Measurements from ENCODE around the gene RELCH. TPM values are rescaled to one million over a fixed set of nuclear protein-coding genes. Genes with fewer than 3 reads are reported as not detected.
A peak's percentile ranks its signal among the peaks of the same experiment; 100 is the strongest.

The RELCH gene
- total RNA-seq, 1 donor from 2014 or later, result 26.6 TPM

DNA sequence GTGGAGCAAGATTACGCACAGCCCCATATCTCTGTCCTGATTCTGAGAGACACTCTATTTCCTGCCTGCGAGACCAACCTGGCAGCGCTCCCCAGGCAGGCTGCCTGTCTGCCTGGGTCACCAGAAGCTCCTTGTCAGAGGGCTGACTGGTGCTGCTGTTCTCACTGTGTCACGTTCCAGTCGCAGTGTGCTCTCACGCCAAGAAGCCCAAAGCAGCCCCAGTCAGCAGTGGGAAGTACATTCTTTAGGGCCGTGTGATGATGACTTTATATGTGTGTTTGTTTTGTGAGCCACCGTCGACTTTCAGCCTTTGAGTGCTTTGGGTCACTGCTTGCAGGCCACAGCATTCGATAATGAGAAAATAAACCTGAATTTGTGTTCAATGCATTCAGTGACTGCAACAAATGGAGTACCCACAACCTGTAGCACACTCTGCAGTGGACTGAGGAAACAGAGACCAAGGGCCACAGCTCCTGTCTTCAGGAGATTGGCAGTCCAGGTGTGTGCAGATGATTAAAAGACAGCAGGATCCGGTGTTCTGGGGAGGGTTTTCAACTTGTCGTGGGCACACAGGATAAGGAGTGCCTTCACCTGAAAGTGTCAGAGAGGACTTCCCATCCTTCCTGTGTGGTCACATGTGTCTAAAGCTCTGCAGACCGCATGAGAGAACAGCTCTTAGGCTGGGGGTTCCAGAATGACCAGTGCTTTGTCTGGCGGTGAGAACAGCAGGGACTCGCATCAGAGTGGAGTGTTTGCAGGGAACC, 142.8 kb downstream of the RELCH start:
- H3K4me1 ChIP-seq (ENCODE audit: insufficient read depth, low read length), result peaks cover 35% of the 10 kb centered on the region
- peak; percentile 23 for FAIRE-seq
- H3K36me3 ChIP-seq (ENCODE audit: insufficient read depth, low read length), result no peaks in the 10 kb centered on the region
- Mint-ChIP-seq H3K4me3 (ENCODE audit: unreplicated experiment) (no peak overlapping the region), H3K27me3 (ENCODE audit: low read depth, unreplicated experiment) (peaks cover 22% of the 10 kb centered on the region), H3K27ac (ENCODE audit: unreplicated experiment) (peak overlapping the region; percentile 76), H3K4me1 (ENCODE audit: low read depth, unreplicated experiment) (peaks cover 13% of the 10 kb centered on the region), H3K36me3 (ENCODE audit: low read depth, unreplicated experiment) (no peaks in the 10 kb centered on the region), H3K9me3 (ENCODE audit: unreplicated experiment) (peaks cover 4% of the 10 kb centered on the region)
- H3K9ac ChIP-seq (ENCODE audit: low read length), result peak overlapping the region; percentile 14
- no peaks in the 10 kb centered on the region for H3K79me2 ChIP-seq (ENCODE audit: insufficient read depth, low read length)
- H3K27me3 ChIP-seq (ENCODE audit: insufficient read depth, low read length), result peaks cover 36% of the 10 kb centered on the region
- H3K4me3 ChIP-seq (ENCODE audit: insufficient read depth, low read depth, low read length), result no peak overlapping the region
- H3K4me2 ChIP-seq (ENCODE audit: low read length), result peak overlapping the region; percentile 70
- TF ChIP-seq EZH2 (IDR thresholded peaks at IDR 0.05; ENCODE audit: insufficient read depth, low read length), result no peak
- TF ChIP-seq, protein P1, sequence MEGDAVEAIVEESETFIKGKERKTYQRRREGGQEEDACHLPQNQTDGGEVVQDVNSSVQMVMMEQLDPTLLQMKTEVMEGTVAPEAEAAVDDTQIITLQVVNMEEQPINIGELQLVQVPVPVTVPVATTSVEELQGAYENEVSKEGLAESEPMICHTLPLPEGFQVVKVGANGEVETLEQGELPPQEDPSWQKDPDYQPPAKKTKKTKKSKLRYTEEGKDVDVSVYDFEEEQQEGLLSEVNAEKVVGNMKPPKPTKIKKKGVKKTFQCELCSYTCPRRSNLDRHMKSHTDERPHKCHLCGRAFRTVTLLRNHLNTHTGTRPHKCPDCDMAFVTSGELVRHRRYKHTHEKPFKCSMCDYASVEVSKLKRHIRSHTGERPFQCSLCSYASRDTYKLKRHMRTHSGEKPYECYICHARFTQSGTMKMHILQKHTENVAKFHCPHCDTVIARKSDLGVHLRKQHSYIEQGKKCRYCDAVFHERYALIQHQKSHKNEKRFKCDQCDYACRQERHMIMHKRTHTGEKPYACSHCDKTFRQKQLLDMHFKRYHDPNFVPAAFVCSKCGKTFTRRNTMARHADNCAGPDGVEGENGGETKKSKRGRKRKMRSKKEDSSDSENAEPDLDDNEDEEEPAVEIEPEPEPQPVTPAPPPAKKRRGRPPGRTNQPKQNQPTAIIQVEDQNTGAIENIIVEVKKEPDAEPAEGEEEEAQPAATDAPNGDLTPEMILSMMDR (IDR thresholded peaks at IDR 0.05; ENCODE audit: insufficient read depth, low read depth, low read length), result no peak
- peak; percentile 78 for DNase-seq (ENCODE audit: low read depth)
- no peaks in the 10 kb centered on the region for H4K20me1 ChIP-seq (ENCODE audit: insufficient read depth, low read length)
- no peak overlapping the region for H3K27ac ChIP-seq (ENCODE audit: low read depth, low read length)
- no peak overlapping the region for H2AFZ ChIP-seq (ENCODE audit: low read depth, low read length)
- H3K9me3 ChIP-seq (ENCODE audit: insufficient read depth, low read depth, low read length), result no peaks in the 10 kb centered on the region

GRCh38 chr18:62330650-62331049, 143.6 kb downstream of the RELCH start:
- Histone ChIP-seq H3K36me3 (ENCODE audit: insufficient read depth, low read length) (no peaks in the 10 kb centered on the region), H3K27me3 (ENCODE audit: insufficient read depth, low read length) (peaks cover 33% of the 10 kb centered on the region), H3K79me2 (ENCODE audit: insufficient read depth, low read length) (no peaks in the 10 kb centered on the region), H3K4me2 (ENCODE audit: low read length) (no peak overlapping the region), H3K4me3 (ENCODE audit: insufficient read depth, low read depth, low read length) (no peak overlapping the region), H4K20me1 (ENCODE audit: insufficient read depth, low read length) (no peaks in the 10 kb centered on the region), H2AFZ (ENCODE audit: low read depth, low read length) (no peak overlapping the region), H3K27ac (ENCODE audit: low read depth, low read length) (no peak overlapping the region), H3K9ac (ENCODE audit: low read length) (no peak overlapping the region), H3K4me1 (ENCODE audit: insufficient read depth, low read length) (peaks cover 31% of the 10 kb centered on the region), H3K9me3 (ENCODE audit: insufficient read depth, low read depth, low read length) (no peaks in the 10 kb centered on the region)
- H3K4me3 Mint-ChIP-seq (ENCODE audit: unreplicated experiment), result no peak overlapping the region
- peaks cover 13% of the 10 kb centered on the region for H3K4me1 Mint-ChIP-seq (ENCODE audit: low read depth, unreplicated experiment)
- peaks cover 2% of the 10 kb centered on the region for H3K36me3 Mint-ChIP-seq (ENCODE audit: low read depth, unreplicated experiment)
- H3K27ac Mint-ChIP-seq (ENCODE audit: unreplicated experiment), result no peak overlapping the region
- H3K9me3 Mint-ChIP-seq (ENCODE audit: unreplicated experiment), result peaks cover 4% of the 10 kb centered on the region
- no peak for TF ChIP-seq EZH2 (IDR thresholded peaks at IDR 0.05; ENCODE audit: insufficient read depth, low read length)
- TF ChIP-seq, protein P1 (IDR thresholded peaks at IDR 0.05; ENCODE audit: insufficient read depth, low read depth, low read length), result no peak
- H3K27me3 Mint-ChIP-seq (ENCODE audit: low read depth, unreplicated experiment), result peaks cover 22% of the 10 kb centered on the region
- DNase-seq (ENCODE audit: low read depth) (no peak), FAIRE-seq (no peak)

All from astrocyte (in vitro differentiated cells and primary cell).